Fibroblast of the conjunctiva (primary cell): ENCODE data around the gene FRMD3.
"Not testable (repeated sequence)": the region's sequence is repeated elsewhere in the genome, so short reads cannot be mapped to it uniquely, and the experiment has no call there.

Experiments used
- DNase-seq: peaks from one replicate; pipeline ENCODE4 v3.0.0-alpha.2; 2010; ENCODE audit warnings: low read depth

The FRMD3 gene

DNA sequence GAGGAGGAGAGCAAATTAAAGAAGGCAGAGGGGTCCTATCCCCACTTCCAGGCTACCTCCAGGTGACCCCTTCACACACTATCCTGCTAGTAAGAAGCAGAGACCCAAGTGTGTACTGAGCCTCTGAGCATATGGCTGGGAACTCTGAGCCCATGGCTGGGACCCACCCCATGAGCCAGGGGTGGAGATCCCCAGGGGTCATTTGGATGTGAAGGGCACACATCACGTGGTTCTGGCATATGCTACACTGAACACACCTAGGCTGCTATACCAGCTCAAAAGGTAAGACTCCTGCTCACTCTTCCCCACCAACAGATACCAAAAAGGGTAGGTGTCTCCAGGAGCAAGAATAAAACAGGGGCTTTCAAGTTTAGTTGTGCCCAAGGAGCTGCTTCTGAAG lies 149.9 kb downstream of the FRMD3 start:
- DNase-seq = no peak

GRCh38 chr9:83387401-83388185 lies 150.6 kb downstream of the FRMD3 start:
- DNase-seq = no peak

DNA sequence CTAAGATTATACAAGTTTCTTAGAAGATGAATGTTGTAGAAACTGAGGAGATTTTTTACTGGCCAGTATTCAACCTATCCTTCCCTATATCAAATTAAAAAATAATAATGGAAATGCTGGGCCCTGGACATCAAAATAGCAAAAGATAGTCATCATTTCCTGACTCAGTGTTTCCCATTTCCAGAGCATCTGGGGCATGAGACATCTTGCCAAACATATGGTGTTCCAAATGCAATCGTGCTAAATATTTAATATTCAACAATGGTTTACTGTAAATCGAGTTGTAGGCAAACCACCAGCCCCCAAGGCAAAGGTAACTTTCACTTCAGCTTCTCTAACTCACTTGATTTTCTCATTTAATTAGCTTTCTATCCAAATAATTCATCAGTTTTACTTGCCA lies 152.9 kb downstream of the FRMD3 start:
- peak; percentile 26 for DNase-seq

GRCh38 chr9:83384214-83384613 lies 154.0 kb downstream of the FRMD3 start:
- no peak for DNase-seq

DNA sequence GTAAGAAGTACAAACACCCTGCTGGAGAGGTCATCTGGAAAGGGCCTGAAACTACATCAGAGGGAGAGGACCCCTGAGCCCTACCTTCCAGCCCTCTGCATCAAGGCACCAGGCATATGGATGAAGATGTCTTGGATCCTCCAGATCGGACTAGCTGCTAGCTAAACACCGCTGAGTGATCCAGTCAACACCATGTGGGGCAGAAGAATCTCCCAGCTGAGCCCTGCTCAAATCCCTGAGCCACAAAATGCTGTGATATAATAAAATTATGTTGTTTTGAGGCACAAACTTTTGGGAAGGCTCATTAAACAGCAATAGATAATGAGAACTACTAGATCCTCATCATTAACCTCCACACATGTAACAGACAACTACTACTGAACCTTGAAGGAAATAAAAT lies 155.2 kb downstream of the FRMD3 start:
- DNase-seq = no peak

DNA sequence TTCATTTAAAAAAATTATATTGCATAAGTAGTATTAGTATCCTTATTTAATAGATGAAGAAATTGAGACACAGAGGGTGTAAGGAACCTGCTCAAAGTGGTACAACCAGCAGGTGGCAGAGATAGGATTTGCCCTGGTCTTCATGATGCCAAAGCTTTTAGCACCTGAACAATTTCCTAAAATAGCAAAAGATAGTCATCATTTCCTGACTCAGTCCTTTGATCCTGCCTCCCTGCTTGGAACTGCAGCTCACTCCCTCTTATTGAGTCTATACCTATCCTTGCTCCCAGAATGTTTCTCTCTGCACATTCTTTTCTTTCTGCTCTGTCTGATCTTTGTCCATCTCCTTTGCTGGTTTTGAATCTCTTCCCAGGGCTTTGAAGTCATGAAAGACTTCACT lies 155.8 kb downstream of the FRMD3 start:
- DNase-seq = no peak

- DNase-seq = no peak
These were observed 159.2 kb downstream of the FRMD3 start for GRCh38 chr9:83379045-83379444.

DNA sequence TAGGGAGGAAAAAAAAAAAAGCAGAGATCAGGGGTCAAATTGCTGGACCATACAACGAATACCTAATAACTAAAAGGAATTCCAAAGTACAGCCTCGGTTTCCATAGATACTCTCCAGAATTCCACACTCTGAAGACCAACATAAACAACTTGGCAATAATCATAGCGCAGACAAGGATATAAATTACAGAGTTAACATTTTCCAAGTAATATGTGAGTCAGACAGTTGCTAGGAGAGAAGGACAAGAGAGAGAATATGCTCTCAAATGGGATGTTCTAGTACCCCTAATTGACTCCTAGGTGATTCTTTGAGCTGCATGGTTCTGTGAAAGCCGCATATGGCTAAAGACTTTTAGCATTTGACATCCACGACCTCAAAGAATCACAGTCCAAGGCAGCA lies 165.2 kb downstream of the FRMD3 start:
- DNase-seq = no peak

- no peak for DNase-seq
These were observed 170.9 kb downstream of the FRMD3 start for GRCh38 chr9:83367326-83367725.

DNA sequence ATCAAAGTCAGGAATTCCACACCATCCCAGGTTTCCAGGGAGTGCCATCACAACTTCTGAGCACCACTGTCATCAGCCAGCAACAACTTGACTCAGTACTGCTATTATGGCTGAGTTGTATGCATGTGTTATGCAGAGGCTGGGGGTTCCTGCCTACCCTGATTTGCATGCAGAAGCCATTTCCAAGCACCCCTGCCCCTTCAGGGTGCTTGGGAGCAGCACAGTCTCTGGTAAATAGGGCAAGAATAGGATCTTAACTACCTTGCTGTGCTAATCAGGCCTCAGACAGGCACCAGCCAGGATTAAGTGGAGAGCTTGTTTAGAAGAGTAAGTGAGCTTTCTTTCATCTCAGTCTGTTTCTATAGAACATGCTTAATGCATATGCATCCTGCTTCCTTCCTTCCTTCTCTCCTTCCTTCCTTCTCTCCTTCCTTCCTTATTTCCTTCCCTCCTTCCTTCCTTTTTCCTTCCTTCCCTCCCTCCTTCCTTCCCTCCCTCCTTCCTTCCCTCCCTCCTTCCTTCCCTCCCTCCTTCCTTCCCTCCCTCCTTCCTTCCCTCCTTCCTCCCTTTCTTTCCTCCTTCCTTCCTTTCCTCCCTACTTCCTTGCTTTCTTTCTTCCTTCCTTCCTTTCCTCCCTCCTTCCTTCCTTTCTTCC lies 175.7 kb downstream of the FRMD3 start:
- no peak for DNase-seq

DNA sequence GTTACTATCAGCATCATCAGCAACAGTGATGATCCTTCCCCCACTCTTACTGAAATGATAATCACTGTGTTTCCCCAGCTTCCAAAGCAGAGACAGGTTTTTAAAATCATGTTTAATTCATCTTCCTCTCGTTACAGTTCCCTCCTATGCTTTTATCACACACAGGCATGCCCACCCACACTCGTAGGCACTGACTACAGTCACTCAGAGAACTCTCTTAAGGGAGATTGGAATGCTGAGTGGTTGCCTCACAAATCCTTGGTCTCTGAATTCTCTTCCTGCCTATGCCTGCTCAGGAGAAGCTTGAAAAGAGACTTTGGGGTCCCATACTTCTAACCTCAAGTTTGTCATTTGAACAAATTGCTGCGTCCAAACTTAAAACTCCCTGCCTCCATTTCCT lies 179.2 kb downstream of the FRMD3 start:
- DNase-seq = no peak

DNA sequence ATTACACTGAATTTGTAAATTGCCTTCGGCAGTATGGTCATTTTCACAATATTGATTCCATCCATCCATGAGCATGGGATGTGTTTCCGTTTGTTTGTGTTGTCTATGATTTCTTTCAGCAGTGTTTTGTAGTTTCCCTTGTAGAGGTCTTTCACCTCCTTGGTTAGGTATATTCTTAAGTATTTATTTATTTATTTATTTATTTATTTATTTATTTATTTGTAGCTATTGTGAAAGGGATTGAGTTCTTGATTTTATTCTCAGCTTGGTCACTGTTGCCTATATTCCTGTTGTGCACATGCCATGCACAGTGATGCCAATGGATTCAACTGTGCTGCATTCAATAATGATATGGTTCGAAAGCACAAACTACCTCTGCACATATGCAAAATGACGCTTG lies 179.7 kb downstream of the FRMD3 start:
- DNase-seq = not testable (repeated sequence)

GRCh38 chr9:83355729-83356151 lies 182.5 kb downstream of the FRMD3 start:
- no peak for DNase-seq

- DNase-seq = peak; percentile 27
These were observed 183.2 kb downstream of the FRMD3 start for GRCh38 chr9:83355024-83355444.

- DNase-seq = no peak
These were observed 189.2 kb downstream of the FRMD3 start for GRCh38 chr9:83349031-83349430.

GRCh38 chr9:83346655-83347420 lies 191.4 kb downstream of the FRMD3 start:
- no peak for DNase-seq

- no peak for DNase-seq
These were observed 194.7 kb downstream of the FRMD3 start for GRCh38 chr9:83343366-83343999.

DNA sequence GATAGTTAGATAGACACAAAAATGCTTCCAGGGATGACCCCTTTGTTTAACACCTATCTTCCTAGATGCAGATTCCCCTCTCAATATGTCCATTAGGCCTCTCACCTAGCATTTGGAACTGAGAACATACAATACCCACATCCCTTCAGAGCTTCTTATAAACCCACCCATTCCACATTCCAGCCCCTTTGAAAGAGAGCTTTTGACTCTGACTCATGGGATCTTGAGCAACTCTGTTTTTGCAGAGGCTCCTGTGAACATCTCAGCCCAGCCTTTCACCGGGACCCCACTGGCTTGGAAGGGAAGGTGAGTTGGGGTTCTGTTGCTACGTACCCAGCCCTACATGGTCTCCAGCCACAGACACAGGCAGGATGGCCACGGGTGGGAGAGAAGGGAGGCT lies 195.5 kb downstream of the FRMD3 start:
- no peak for DNase-seq

DNA sequence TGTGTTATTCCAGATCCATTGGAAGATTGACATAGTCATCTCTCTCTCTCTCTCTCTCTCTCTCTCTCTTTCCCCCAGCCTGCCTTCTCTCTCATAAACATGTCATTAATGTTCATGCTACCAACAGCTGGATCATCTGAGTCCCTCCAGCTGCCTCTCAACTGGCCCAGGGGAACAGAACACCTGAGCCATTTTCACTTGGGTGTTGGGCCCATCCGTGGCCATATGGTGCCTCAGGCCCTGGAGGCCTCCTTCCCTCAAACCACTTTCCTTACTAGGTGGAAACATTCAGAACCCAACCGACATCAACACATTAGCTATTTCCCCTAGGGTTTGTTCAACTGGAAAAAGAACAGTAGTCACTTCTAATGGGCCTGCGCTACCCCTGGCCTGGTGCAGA lies 196.2 kb downstream of the FRMD3 start:
- no peak for DNase-seq

DNA sequence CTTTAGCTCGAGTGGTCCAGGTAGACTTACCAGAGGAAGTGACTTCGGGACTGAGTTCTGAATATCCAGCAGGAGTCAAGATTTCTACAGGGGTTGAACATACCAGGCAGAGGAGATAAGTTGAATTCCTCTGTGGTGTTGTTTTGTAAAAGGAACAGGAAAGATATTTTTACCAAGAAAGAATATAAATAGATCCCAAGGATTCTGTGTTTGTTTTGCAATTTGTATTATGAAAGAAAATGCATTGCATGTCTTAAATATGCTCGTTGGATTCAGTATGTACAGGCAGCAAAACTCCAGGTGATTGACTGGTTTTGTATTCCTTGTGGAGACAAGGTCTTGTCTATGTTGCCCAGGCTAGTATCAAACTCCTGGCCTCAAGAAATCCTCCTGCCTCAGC lies 197.8 kb downstream of the FRMD3 start:
- DNase-seq = no peak

DNA sequence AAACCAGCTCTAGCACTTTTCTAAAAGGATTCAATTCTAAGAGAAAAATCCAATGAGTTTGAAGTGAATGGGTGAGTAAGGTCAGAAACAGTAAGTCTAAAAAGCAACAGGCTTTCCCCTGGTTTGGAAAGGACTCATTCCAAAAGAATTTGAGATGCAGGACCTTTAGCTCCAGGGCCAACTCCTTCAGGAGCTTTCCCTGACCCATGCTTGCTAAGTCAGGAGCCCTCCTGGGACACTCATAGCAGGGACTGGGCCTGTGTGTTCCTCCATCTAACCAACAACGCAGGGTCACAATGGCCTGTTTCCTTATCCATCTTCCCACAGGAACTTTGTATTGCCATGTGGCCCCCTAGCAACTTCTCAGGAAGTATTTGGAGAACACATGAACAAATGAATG lies 198.8 kb downstream of the FRMD3 start:
- DNase-seq = no peak

GRCh38 chr9:83336706-83337105 lies 201.5 kb downstream of the FRMD3 start:
- DNase-seq = no peak

GRCh38 chr9:83334320-83334719 lies 203.9 kb downstream of the FRMD3 start:
- peak; percentile 86 for DNase-seq
